ENCODE data around the gene BCL2L12.
"Not testable (repeated sequence)": the region's sequence is repeated elsewhere in the genome, so short reads cannot be mapped to it uniquely, and the experiment has no call there.

Gene BCL2L12, protein sequence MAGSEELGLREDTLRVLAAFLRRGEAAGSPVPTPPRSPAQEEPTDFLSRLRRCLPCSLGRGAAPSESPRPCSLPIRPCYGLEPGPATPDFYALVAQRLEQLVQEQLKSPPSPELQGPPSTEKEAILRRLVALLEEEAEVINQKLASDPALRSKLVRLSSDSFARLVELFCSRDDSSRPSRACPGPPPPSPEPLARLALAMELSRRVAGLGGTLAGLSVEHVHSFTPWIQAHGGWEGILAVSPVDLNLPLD

DNA sequence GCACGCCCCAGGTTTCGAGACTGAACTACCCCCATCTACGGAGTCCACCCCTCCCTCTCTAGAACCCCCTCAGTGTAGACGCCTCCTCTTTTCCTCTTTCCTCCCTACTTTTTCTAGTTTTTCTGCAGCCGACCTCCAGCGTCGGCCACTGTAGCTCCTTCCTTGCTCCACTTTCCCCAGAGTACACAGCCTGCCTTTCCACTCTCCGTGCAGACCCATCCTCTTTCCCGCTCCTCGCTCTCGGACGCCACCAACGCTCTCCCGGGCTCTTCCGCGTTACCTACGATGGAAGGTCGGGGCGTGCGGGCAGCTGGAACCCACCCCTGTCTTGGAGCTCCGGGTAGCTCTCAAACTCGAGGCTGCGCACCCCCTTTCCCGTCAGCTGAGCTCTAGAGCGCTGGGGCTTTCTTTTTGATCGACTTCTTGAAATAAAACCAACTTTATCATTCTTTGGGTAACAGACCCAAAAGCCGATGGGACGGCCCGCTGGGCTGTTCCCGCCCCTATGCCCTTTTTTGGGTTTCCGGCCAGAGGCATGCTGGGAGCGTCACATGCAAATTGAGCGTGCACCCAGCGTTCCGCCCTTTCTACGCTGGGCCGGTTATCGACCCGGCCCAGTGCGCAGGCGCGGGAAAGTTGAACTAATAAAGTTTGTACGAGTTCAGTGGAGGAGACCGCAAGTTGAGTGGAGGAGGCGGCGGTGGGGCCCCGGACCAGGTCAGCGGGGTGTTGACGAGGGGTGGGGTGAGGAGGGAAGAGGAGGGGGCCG, at the start of gene BCL2L12, which contains the start of gene IRF3:
Gene BCL2L12, plus strand, starts transcription at position 583 of the 769 bp plus-strand sequence. CDS start 760 bp downstream, outside the sequence.
Gene IRF3, minus strand, starts transcription at position 507 of the 769 bp plus-strand sequence. CDS start 1,019 bp downstream, outside the sequence.
- DNase-seq: peak; percentile 93

DNA sequence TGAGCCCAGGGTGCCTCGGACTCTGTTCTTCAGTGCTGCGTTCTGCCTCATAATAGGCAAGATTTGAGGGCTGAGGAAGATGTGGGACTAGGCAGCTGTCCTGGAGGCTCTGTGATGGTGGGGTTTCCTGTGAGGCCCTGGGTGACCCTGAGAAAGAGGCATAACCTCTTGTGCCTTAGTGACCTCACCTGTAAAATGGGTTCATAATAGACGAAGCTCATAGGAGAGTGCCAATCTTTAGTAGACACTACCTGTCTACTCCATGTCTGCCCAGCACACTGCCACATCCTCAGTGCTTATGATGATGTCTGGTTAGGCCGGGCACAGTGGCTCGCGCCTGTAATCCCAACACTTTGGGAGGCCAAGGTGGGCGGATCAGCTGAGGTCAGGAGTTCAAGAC, 49.2 kb upstream of the BCL2L12 start:
- no peak for DNase-seq

DNA sequence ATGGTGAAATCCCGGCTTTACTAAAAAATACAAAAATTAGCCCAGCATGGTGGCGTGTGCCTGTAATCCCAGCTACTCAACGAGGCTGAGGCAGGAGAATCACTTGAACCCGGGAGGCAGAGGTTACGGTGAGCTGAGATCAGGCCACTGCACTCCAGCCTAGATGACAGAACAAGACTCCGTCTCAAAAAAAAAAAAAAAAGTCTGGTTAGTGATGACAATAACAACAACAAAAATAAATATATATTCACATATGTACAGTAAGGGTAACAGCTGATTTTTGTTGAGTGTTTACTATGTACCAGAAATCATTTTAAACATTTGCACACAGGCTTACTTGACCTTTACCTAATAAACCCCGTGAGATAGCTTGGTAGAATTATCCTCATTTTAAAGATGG, 48.8 kb upstream of the BCL2L12 start:
- DNase-seq: no peak

DNA sequence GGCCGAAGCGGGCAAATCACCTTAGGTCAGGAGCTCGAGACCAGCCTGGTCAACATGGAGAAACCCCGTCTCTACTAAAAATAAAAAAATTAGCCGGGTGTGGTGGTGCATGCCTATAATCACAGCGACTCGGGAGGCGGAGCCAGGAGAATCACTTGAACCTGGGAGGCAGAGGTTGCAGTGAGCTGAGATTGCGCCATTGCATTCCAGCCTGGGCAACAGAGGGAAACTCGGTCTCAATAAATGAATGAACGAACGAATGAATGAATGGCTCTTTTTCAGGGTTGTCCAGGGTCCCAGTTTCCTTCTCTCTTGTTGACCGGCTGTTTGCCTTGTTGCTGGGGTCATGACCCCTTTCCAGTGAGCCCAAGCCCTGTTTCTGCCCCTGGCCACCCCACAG, 47.9 kb upstream of the BCL2L12 start:
- not testable (repeated sequence) for DNase-seq

DNA sequence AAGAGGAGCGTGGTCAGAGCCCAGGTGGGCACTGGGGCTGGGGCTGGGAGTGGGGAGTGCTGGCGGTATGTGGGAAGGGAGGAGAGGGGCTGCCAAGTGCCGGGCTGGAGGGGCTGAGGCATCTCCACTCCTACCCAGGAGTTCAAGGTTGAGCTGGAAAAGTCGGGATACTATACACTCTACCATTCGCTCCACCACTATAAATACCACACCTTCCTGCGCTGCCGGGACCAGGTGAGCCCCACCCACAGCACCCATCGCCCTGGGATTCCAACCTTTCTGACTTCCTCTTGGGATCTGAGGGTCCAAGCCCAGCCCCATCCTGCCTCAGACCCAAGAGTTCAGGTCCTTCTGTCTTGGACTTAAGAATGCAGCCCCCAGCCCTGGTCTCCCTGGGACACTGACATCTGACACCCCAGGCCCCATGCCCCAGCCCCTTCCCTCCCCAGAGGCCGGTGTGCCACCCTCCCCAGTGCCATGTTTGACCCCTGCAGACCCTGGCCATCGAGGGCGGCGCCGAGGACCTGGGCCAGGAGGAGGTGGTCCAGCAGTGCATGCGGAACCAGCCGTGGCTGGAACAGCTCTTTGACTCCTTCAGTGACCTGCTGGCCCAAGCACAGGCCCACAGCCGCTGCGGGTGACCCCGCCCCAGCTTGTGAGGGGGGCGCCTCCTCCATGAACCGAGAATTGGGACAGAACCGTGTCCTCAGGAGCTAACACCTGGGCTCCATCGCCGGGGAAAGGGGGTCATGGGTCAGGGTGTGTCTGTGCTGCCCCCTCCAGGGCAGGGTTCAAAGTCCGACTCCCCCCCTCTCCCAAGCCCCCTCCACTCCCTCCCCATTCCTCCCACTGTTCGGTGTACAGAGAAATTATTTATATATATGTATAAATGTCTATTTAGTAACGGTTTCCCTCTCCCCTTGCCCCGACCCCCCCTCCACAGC, 40.5 kb upstream of the BCL2L12 start:
- no peak for DNase-seq

DNA sequence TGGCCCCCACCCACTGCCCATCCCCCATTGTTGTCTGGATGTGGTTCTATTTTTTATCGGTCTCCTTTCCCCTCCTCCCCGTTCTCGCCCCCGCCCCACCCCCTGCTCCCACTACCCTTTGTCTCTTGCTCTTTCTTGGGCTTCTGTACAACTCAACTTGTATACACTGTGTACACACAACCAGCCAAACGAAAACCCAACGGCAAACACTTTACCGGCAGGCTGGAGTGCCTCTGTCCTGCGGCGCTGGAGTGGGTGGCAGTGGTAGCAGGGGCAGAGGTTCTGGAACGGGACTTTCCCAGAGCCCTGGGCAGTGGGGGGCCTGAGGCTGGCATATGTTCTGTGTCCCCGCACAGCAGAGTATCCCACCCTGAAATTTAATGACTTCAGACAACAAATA, 39.5 kb upstream of the BCL2L12 start:
- DNase-seq: no peak

DNA sequence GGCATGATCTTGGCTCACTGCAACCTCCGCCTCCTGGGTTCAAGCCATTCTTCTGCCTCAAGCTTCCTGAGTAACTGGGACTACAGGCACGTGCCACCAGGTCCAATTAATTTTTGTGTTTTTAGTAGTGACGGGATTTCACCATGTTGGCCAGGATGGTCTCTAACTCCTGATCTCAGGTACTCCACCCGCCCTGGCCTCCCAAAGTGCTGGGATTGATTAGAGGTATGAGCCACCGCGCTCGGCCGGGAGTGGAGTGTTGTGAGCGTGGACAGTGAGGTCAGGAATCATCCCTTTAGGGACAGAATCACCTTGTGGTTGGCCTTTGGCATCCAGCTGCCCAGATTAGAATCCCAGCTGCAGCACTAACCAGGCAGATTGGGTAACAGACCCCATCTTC, 36.1 kb upstream of the BCL2L12 start:
- no peak for DNase-seq

DNA sequence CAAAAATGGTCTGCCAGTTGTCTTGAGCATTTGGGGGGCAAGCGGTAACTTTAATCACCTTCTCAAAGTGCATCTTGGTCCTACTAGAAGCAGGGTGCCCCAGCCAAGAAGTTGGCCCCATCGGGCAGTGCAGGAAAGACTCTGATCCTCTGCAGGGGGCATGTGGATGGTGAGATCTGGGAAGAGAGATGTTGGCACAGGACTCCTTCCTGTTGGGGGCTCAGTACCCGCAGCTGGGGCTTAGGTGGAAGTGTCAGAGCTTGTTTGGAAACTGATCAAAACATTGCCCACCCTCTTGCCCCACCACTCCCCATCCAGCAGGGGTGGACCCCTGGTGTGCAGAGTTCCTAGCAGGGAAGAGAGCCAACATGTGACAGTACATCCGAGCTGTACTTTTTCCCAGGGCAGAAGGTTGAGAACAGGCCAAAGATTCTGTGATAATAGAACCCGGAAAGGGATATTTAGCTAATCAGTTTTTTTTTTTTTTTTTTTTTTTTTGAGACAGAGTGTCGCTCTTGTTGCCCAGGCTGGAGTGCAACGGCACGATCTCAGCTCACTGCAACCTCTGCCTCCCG, 34.6 kb upstream of the BCL2L12 start:
- no peak for DNase-seq

DNA sequence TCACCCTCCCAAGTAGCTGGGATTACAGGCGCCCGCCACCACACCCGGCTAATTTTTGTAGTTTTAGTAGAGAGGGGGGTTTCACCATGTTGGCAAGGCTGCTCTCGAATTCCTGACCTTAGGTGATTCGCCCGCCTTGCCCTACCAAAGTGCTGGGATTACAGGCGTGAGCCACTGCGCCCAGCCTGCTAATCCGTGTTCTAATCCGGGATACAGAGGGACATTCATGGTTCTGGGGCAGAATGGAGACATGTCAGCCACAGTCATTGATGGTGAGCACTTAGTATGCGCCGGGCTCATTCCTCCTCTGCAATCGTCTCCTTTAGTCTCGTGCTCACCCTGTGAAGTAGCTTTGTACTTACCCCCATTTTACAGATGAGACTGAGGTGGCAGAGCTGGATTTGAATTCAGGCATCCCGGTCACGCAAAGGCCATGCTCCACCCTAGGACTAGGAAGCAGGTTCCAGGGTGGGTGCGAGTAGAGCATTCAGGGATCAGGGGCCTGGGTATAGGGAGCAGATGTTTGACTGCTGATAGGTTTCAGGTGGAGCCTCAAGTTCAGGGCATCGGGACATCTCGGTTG, 34.0 kb upstream of the BCL2L12 start:
- no peak for DNase-seq

DNA sequence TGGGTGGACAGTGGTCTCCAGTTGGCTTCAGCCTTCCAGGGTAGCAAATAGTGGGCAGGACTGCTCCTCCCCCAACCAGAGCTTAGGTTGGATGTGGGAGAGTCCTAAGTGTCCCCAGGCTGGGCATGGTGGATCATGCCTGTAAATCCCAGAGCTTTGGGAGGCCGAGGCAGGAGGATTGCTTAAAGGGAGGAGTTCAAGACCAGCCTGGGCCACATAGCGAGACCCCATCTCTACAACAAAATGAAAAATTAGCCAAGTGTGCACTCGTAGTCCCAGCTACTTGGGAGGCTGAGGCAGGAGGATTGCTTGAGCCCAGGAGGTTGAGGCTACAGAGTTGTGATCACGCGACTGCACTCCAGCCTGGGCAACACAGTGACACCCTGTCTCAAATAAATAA, 33.2 kb upstream of the BCL2L12 start:
- no peak for DNase-seq

DNA sequence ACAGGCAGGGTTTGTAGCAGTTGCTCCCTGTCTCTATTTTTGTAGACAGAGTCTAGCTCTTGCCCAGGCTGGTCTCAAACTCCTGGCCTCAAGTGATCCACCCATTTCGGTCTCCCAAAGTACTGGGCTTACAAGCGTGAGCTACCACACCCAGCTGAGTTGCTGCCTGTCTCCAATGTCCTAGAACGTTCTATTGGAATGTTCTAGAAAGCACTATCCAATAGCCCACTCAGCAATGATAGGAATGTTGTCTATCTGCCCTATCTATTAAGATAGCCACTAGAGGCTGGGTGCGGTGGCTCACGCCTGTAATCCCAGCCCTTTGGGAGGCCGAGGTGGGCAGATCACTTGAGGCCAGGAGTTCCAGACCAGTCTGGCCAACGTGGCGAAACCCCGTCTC, 32.5 kb upstream of the BCL2L12 start:
- DNase-seq: not testable (repeated sequence)

DNA sequence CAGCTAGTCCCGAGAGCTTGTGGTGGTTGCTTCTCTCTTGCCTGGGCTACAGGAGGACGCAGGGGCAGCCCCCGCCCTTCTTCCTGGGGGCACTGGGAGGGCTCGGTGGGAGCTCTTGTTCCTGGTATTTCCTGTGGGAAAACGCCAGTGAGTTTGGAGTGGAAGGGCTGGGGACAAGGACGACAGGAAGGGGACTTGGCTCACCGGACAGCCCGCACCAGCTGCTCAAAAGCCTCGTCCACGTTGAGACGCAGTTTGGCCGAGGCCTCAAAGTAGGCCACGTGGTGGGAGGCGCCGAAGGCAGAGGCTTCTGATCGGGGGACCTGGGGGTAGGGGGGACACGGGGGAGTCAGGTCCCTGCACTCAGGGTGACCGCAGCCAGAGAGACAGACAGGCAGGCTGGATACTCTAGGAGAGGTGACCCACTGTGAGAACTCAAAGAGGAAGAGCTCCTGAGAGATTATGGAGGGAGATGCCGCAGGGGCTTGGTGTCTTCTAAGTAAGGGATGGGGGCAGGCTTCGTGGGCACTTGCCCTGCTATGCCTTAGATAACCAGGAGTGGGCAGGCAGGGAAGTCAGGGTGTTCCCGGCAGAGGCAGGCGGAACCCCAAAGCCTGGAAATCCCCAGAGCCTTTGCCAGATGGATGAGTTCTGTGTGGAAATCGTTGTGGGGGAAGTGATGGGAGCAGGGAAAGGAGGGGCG, 30.1 kb upstream of the BCL2L12 start:
- peak; percentile 43 for DNase-seq

DNA sequence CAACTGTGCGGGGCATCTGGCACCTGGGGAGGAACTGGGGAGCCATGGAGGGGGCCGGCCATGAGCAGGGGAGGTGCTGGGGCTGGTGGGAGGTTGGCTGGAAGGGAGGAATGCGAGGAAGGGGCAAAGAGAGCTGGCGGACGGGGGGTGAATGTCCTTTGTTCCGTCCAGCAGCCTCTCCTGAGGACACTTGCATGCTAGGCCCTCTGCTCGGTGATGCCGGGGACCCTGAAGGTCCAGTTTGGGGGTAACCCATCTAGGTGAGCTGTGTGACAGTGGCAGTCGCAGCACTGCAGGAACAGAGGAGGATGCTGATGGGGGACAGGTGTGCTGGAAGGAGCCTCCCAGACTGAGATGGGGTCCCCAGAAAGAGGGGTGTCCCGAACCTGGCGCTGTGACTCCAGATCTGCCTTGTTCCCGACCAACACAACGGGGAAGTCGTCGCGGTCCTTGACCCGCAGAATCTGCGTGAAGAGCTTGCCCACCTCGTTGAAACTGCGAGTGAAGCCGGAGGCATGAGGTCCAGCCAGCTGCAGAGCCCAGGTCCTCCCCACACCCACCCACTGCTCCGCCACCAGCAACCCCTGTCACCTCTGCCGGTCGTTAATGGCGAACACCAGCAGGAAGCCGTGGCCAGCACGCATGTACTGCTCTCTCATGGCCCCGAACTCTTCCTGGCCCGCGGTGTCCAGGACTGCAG, 29.4 kb upstream of the BCL2L12 start:
- DNase-seq: no peak

DNA sequence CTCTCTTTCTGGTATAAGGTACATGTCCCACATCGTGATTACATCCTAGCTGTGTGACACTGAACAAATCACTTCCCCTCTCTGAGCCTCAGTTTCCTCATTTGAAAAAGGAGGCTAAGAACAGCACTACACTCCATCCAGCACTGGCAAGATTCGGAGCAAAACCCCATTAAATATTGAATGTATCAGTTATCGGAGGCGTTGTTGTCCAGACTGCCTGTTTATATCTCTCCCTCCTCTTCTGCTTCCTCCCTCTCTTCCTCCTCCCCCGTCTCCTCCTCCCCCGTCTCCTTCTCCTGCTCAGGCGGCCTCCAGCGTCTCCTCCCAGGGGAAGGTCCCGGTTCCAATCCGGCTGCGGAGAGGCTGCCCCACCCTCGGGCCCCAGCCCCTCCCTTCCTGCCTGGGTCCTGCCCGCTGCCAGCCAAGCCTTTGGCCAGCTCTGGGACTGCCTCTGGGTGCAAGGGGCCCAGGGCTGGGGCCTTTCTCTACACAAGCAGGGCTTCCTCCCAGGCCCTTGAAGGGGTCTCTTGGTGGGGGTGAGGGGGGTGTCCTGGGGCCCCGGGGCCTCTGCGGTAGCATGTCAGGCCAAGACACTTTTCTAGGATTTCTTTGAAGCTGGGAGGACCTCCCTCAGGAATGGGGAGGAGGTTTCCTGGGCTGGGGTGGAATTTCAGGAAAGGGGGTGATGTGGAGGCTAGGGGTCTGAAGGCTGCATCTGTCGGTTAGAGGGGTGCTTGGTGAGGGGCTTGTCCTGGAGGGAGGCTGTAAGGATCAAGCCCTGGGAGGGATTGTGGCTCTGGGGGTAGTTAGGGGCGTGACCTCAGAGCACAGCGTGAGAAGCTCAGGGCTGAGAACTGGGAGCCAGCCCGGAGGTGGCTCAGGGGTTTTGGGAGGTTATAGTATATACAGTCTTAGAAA, 27.7 kb upstream of the BCL2L12 start:
- DNase-seq: peak; percentile 35

DNA sequence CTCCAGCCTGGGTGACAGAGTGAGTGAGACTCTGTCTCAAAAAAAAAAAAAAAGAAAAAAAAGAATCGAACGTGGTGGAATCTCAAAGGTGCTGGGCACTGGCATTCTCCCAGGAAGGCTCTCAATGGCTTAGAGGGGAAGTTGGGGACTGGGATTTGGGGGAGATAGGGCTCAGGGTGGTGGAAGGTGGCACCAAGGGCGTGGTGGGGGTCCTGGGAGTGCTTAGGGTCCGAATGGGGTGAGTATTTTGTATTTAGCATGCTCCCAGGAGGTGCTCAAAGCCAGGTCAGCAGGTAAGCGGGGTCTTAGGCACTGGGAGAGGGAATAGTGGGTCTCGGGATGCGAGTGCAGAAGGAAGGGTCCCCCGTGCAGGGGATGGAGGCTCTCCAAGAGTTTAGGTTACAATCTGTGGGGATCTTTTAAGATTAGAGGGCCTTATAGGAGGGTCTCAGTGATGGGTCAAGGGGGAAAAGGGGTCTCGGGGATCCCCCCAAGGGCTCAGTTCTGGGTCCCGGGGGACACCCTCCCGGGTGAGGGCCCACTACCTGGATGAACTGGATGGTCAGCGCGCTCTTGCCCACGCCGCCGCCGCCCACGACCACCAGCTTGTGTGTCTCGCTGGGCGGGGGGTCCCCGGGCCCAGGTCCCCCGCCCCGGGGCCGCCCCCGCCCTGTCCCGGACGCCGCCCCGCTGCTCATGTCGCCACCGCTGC, 26.2 kb upstream of the BCL2L12 start:
- DNase-seq: peak; percentile 52

DNA sequence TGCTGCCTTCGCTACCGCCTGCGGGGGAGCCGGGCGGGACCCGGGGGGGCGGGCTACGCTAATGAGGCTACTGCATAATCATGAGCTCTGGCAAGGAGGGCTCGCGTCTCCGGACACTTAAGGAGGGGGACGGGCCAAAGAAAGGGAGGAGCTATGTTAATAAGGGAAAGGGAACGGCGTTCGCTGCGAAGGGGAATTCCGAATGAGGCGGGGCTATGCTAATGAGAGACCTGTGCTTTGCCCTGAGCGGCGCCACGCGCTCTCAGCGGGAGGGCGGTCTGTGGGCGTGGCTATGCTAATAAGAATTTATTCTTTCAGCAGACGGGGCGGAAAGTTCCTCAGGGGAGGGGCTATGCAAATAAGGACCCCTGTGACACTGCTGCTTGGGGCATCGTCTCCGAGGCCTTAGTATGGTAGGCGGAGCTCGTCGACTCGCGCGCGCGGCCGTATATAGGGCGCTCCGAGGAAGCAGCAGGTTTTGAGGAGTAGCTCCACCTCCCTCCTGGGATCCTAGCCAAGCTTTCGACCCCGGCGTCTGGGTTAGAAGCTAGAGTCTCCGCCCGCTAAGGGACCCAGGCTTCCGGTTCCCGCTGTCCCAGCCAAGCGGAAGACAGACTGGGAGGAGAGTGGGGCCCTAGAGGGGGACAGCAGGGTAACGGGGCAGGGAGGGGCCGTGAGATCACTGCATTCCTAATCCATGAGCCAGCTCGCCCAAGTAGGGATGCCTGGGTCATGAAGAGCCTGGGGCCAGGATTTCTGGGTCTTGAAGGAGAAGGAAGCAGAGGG, 25.4 kb upstream of the BCL2L12 start, which contains the start of gene RRAS:
Gene RRAS, minus strand, starts transcription at position 31 of the 786 bp plus-strand sequence. CDS start 45 bp downstream, outside the sequence.
- DNase-seq: peak; percentile 99

DNA sequence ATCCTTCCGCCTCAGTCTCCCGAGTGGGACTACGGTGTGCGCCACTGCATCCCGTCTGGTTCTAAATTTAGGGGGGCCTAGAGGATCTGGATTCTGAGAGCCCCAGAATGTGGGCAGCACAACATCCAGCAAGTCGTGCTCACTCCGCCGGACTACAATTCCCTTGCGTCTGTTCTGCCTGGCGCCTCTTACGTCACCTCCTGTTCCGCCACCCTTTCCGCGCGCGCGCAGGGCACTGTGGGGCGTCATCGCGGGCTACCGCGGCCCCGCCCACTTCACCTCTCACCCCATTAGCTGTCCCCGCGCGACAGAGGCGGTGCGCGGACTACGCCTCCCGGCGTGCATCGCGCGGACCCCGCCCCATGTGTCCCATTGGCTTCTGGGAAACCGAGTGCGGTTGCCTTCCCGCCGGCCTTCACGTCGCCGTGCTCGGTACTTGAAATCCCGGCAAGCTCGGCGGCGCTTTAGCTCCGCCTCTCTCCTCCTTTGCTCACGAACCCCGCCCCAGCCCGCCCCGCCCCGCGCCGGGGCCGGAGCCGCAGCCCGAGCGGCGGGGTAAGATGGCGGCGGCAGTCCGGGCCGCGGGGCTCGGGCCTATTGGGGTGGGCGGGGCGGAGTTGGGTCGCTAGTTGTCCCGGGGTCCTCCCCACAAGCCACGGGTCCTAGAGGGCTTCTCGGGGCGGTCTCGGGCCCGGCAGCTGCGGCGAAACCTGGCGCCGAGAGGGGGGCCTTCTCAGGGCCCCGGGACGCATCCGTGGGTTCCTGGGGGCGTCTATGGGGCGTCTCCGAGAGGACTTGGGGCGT, 23.8 kb upstream of the BCL2L12 start, which contains the start of gene SCAF1:
Gene SCAF1, plus strand, starts transcription at position 522 of the 804 bp plus-strand sequence. CDS start 2,818 bp downstream, outside the sequence.
- peak; percentile 100 for DNase-seq

Data from retina (tissue), 1 donor.